PC-9 (cell line): ENCODE results near the gene SPRY4.

Experiments used
- CTCF ChIP-seq: fragments of 200-600 bp; sonication (generic); conservative IDR thresholded peaks from 2 replicates; pipeline ENCODE4 v1.6.1; 2017; ENCODE audit warnings: mixed run types, antibody characterized with exemption, mild to moderate bottlenecking, moderate library complexity
- EZH2 ChIP-seq: fragments of 200-600 bp; sonication (generic); IDR thresholded peaks from 2 replicates; pipeline ENCODE4 v1.8.0; 2017; ENCODE audit warnings: antibody characterized with exemption, low read depth

GRCh38 chr5:142277796-142278195 is 47.0 kb downstream of the SPRY4 start:
- TF ChIP-seq CTCF = no peak
- no peak for TF ChIP-seq EZH2
